Activated CD8-positive, alpha-beta memory T cell treated with anti-CD3 and anti-CD28 coated beads, Interleukin-2, amount 50 U/mL, for 1 hour (primary cell): Measurements from ENCODE around the gene NFIX.

ENCODE experiments used
- DNase-seq: peaks from one replicate; pipeline ENCODE4 v3.0.0-alpha.2; 2020; ENCODE audit errors: extremely low read depth

The NFIX gene

GRCh38 chr19:13055213-13056051 is 60.2 kb downstream of the NFIX start:
- no peak for DNase-seq

DNA sequence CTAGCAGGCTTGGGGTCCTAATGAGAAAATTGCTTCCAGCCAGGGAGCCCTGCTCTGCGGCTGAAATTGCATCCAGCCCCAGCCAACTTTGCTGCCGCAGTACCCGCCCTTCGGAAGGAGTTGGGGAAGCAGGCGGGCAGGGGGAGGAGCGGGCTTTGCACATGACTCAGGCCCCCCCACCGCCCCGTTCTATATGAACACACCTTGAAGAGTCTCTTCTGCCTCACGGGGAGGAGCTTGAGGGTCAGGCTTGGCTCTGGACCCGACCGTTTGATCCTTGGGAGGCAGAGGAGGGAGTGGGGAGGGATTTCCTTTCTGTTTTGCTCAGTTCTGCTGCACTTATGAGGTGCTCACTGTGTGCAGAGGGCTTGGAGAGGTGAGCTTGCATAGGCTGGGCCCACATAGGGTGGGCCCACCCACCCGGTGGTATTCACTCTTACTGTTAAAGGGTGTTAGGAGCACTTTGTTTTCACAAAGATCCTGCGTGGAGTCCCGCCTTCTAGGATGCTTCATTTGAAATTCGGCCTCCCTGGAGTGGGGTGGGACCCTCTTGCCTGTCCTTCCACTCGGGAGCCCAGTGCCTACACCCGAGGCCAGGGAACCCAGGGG is 60.9 kb downstream of the NFIX start:
- no peak for DNase-seq

GRCh38 chr19:13057147-13057572 is 61.9 kb downstream of the NFIX start:
- no peak for DNase-seq

DNA sequence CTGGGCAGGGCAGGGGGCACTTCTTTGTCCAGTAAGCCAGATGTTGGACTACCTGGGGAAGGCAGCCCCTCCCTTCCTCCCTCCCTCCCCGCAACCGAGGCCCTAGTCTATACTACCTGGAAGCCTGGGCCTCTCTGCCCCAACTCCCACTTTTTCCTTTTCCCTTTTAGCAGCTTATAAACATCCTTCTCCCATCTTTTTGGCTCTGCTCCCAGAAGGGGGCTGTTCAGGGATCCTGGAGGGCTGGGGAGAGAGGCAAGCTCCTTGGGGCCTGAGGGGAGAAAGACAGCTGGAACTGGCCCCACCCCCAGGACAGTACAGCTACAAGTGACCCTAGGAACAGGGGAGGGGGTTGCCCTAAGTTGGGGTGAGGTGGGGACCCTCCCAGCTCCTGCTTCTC is 62.5 kb downstream of the NFIX start:
- no peak for DNase-seq

- no peak for DNase-seq
These were observed 63.8 kb downstream of the NFIX start for GRCh38 chr19:13058951-13059660.

- no peak for DNase-seq
These were observed 65.1 kb downstream of the NFIX start for GRCh38 chr19:13060233-13060963.

- DNase-seq = no peak
These were observed 66.0 kb downstream of the NFIX start for GRCh38 chr19:13060964-13061927.

DNA sequence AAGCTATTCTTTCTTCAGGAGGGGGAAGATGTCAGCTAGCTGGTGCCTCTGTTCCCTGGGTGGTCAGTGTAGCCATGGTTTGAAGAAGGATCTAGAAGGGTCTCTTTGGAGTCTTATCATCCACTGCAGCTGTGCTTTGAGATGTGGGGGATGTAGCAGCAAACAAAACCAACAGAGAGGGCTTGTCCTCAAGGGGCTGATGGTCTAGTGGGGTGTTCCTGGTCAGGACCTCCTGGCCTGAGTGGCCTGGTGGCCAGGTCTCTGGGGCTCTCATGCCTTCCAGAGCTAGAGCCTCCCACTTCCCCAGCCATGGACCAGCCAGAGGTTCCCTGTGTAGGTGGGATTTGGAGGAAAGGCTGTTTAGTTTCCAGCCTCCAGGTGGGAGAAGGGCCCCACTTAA is 67.0 kb downstream of the NFIX start:
- DNase-seq = no peak

GRCh38 chr19:13063461-13064091 is 68.3 kb downstream of the NFIX start:
- no peak for DNase-seq

GRCh38 chr19:13064092-13064489 is 68.8 kb downstream of the NFIX start:
- DNase-seq = no peak

DNA sequence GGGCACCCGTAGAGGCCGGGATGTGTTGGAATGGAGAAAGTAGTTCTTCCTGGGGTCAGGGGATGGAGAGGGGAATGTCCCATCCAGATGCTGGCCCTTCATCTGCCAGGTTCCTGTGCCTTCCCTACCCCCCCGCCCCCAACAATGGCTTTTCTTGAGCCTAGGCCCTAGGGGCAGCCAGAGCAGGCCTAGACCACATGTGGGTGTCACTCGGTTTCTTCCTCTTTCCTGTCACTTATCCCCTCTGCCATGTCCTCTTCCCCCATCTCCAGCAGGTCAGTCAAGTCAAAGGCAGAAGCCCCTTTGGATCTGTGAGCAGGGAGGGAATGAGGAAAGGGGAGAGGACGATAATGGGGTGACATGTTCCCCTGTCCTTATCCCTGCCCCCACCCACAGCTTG is 71.0 kb downstream of the NFIX start:
- no peak for DNase-seq

GRCh38 chr19:13066933-13067807 is 71.9 kb downstream of the NFIX start:
- no peak for DNase-seq

- DNase-seq = no peak
These were observed 73.0 kb downstream of the NFIX start for GRCh38 chr19:13068085-13068846.

GRCh38 chr19:13069415-13070359 is 74.4 kb downstream of the NFIX start:
- DNase-seq = no peak

GRCh38 chr19:13070425-13071140 is 75.3 kb downstream of the NFIX start:
- DNase-seq = no peak

DNA sequence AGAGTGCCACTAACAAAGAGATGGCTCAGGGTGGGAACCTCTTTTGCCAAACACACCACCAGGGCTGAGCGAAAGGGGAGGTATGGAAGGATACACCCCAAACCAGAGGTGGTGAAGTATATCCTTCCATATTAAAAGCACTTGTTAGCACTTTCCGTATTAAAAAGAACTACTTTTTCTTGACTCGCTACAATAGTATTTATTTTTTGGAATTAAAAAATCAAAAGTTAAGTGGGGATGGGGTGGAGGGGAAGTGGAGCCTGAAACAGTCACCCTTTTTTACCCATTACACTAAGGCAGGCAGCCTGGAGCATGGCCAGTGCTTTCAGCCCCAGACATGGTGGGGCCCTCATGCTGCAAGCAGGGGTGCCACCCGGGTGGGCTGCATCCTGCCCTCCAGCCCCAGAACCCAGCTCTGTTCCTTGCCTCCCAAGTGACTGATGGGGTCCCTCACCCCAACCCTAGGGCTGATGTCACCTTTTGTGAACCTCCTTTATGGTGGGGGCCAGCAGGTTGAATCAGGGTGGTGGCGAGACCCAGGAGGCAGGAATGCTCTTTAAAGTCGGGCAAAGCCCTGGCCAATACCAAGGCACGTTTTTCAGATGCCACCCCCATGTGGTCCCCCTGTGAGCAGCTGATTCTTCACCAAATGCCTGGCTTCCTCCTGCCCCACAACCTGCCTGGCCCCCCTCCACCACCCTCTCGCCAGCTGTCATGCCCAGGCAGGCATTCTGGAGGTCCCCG is 76.3 kb downstream of the NFIX start:
- DNase-seq = no peak
